Activated CD8-positive, alpha-beta memory T cell treated with anti-CD3 and anti-CD28 coated beads for 48 hours (primary cell): ENCODE data around the gene SEC61G.

Experiments used
- DNase-seq, 3 experiments: peaks; one replicate each; pipeline ENCODE4 v3.0.0-alpha.2; 2020; ENCODE audit warnings: low read depth in 2 of 3, low spot score in 2 of 3

The SEC61G gene

DNA sequence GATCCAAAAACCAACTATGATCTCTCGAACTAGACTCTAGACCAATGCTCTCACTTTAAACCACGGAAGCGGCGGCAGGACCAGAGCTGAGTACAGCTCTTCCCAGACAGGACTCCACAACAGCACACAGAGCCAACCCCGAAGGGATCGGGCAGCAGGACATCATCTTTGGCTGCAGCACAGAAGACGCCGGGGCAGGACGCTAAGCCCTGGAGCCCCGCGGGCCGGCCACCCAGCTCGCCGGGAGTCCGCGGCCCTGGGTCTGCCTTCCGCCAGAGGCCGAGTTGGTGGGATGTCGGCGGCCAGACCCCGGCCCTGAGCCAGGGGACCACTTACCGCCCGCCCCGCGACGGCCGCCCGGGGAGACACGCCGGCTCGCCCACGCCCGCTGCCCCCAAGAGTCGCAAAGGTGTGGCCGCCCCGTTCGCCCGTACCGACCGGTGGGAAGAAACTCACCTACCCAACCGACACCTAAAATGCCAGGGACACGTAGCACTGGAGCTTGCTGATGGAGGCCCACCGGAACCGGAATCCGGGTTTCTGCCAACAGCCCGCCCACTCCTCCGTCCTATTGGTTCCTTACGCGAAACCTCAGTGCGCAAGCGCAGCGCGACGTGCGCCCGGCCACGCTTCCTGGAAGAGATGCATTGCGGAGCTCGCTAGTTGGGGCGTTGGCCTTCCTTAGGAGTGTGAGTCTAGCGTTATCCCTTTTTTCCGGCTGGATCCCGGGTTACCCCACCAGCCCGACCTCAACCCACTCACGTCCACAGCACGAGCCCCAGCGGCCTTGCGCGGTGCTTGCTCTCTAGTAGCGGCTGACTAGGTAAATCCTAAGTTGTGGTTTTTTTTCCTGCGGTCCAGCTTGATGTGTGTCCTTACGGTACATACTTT lies at the start of gene SEC61G:
TSS of gene SEC61G (minus strand) at position 510 of the 891 bp plus-strand sequence. CDS start 1,623 bp downstream, outside the sequence.
- peak; percentile 85 to 94 (median 88) for DNase-seq

DNA sequence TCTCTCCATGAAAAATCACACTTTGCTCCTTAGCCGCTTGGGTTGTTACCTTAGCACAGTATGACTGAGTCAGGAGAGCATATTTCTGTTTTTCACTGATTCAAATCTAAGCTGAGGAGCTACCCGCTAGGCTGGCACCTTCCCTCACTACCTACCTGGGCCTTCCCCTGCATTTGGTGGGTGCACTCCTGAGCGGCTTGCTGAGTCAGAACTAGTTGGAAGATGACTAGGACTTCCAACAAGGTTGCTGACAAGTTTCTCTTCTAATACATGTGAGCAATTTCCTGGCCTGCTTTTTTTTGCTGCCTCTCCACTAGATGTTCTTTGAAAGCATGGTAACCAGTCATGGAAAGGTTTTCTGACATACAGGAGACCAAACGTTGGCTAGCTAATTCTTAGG lies 43.8 kb upstream of the SEC61G start:
- no peak for DNase-seq

DNA sequence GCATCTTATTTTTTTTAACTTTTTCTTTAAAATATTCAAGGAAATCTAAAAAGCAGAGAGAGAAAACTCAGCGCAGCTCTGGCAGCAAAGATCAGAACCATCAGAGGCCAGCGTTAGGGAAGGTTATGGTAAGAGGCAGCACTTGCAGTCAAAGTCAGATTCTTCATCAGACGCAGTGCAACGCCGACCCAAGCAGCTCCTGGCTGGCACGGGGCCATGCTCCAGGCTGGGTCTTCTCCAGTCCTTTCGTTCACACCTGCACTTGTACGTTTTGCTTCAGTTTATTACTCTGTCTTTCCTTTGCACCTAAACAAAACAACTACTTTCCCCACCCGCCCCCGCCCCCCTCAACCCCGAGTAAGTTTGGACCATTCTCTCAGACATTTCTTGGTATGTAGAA lies 43.1 kb upstream of the SEC61G start:
- DNase-seq = no peak

DNA sequence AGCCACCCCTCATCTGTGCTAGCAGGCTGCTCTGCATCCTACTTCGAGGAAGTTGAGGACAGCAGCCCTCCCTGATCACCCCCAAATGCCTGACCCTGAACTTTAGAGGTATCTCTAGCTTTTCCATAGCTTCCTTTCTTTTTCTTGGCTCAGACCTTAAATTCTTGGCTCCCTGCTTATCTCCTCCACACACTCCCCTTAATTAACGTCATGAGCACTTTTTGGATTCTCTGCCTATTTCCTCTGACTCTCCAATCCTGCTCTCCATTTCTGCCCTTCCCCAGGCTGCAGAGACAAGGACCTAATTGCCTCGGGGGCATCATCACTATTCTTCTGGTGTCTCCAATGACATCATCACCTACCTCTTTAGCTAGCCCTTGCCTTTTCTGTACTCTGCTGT lies 40.8 kb upstream of the SEC61G start:
- no peak for DNase-seq

DNA sequence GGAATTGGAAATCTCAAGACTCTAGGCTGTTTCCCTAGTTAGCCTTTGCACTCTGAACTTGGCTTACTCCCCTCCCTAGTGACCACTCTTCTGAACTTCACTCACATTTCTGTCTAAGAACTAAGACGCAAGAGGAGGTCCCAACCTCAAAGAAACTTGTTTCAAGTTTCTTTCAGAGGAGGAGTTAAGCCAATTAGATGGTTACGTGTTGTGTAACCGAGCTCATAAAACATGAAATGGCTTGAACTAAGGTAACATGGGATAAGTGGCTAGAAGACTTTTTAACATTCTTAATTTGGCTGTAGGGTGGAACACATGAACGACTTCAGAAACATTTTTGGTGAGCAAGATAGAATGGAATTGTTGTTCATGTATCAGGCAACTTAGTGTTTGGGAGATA lies 39.5 kb upstream of the SEC61G start:
- DNase-seq = no peak

- no peak for DNase-seq
Observed at GRCh38 chr7:54796853-54797252, 37.8 kb upstream of the SEC61G start.

- DNase-seq = no peak
Observed at GRCh38 chr7:54796150-54796549, 37.1 kb upstream of the SEC61G start.

- no peak for DNase-seq
Observed at GRCh38 chr7:54792383-54792782, 33.4 kb upstream of the SEC61G start.

GRCh38 chr7:54788664-54789063 lies 29.7 kb upstream of the SEC61G start:
- DNase-seq = no peak

DNA sequence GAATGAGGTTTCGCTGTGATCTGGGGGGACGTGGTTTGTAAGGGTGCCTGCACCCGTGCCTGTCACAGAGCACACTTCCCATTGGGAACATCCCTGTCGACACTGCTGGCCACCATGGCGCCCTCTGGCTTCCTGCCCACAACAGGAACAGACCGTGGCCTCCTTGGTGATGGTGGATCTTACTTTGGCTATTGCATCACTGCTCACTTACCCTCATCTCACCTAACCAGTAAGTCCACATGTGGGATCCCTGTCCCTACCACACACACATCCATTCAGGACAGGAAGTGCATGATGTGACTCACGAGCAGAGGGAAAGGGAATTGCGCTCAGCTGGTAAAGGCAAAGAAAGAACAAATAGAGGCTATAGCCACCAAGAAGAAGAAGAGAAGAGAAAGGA lies 26.2 kb upstream of the SEC61G start:
- DNase-seq = no peak

GRCh38 chr7:54783952-54784351 lies 24.9 kb upstream of the SEC61G start:
- DNase-seq = no peak

GRCh38 chr7:54782829-54783228 lies 23.8 kb upstream of the SEC61G start:
- no peak for DNase-seq

GRCh38 chr7:54782314-54782713 lies 23.3 kb upstream of the SEC61G start:
- no peak for DNase-seq

DNA sequence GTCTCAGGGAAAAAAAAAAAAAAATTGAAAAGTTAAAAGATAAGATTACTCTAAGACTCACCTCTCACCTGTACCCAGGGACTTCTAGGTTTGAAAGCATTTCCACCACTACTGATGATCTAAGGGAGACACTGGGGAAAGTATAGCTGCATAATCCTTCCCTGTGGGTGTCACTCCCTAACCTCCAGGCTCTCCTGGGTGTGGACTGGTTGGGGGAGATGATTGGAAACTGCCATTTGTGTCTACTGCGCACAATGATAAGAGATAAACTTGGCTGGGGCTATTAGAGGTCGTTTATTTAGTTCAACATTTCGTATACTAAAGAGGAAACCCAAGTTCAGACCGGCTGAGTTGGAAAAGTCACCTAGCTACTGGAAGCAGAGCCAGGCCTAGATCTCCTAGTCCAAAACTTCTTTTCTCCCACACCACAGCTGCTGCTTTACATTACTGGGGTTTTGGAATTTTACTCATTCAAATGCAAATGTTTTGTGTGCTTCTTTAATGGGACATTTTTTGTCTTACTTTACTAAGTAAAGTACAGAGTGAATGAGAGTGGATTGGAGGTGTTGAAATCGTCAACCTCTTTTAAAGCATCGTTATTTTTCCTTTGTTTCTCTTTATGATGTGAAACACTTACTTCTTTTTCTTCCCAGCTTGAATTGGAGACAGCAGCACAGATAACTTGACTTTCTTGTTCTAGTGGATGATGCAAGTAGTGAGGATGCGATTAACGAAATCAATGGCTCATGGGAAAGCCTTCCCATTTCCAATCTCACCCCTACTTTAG lies 22.3 kb upstream of the SEC61G start:
- no peak for DNase-seq

DNA sequence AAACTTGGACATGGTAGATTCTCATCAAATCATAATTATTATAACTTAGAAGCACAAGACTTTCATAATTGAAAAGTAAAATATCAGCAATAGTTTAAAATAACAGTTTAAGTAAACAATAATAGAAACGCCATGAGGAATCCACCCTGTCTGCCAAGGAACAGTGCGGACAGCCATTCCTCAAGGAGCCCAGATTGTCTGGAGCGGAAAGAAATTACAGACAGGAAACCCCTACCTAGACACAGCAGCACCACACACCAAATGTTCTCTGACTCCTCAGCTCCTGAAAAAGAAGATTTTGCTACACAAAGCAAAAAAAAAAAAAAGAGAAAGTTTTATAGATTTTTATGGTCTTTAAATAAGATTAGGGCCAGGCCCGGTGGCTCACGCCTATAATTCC lies 21.5 kb upstream of the SEC61G start:
- no peak for DNase-seq

DNA sequence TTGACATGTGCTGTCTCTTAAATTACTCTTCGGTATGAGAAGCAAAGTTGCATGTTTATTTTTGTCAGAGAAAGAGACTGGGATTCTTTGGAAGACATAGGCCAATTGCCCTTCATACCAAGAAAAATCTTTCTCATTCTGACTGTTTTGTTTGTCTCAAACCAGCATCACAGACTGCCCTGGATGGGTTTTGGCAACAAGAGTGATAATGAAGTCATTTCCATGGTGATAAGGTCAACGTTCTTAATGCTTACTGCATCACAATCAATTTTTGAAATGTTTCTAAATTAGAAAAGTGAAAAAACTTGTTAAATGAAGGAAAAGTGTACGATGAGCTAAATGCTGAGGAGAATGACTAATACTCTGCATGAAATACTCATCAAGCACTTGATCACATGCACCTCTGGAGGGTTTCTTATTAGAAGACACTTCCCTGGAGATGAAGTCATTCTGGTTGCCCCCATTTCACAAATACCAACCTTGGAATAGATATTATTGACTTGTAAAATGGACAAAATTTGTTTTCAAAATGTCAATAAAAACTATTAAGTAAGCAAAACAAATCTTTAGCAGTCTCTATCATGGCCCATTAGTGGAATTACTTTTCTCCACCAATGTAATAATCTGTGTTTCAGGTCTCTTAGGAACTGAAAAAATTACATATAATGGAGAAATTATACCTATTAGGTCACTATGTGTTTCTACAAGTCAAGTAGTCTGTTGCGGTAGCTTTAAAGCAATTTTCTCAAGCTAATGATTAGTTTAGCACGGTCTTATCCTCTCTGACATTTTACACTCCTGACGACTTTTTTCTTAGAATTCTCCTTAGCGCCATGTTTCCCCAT lies 19.9 kb upstream of the SEC61G start:
- no peak for DNase-seq

DNA sequence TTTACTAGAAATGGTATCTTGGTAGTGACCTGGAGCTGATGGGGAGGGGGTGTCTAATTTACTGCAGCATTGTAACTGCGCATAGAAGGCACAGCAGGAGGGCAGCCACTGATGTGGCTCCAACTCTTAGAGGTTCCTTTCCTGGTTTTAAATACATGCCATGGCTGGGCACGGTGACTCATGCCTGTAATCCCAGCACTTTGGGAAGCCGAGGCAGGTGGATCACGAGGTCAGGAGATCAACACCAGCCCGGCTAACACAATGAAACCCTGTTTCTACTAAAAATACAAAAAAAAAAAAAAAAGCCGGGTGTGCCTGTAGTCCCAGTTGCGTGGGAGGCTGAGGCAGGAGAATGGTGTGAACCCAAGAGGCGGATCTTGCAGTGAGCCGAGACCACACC lies 19.2 kb upstream of the SEC61G start:
- DNase-seq = no peak

DNA sequence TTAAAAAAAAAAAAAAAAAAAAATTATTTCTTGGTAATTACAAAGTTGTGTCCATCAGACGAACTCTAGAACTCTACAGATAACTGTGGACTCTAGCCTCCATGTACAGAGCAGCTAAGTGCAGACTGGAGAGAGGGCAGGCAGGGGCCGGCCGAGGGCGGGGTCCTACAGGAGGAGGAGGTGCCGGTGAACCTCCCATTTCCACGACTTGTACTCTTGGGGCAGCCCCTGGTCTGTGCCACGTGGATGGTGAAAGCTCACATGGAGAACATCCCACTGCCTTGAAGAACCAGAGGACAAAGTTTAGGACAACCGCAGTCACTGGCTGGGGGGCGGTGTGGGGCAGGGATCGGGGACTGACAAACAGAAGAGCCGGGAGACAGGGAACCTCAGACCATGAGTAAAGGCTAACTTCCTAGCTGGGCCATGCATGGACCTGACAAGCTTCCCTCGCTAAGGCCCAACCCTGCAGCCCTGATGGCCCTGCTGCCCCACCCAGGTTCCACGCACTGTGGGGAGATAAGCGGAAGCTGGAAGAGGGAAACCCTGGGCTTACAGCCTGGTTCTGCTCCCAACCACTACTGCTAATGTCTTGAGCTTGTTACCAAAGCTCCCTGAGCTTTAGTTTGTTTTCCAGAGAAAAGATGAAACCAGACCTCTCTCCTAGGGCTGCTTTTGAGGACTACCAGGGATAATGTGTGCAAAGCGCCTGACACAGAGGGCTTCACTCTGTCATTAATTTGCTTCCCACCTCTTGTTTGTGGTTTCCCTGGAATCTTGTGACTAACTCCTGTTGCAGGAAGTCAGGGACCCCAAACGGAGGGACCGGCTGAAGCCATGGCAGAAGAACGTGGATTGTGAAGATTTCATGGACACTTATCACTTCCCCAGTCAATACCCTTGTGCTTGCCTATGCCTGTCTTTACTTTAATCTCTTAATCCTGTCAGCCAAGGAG lies 16.1 kb upstream of the SEC61G start:
- no peak for DNase-seq

GRCh38 chr7:54773472-54774399 lies 14.7 kb upstream of the SEC61G start:
- DNase-seq = peak; percentile 11 to 28 (median 17)
